Measurements from ENCODE around the gene KCNC3.

KCNC3 gene

DNA sequence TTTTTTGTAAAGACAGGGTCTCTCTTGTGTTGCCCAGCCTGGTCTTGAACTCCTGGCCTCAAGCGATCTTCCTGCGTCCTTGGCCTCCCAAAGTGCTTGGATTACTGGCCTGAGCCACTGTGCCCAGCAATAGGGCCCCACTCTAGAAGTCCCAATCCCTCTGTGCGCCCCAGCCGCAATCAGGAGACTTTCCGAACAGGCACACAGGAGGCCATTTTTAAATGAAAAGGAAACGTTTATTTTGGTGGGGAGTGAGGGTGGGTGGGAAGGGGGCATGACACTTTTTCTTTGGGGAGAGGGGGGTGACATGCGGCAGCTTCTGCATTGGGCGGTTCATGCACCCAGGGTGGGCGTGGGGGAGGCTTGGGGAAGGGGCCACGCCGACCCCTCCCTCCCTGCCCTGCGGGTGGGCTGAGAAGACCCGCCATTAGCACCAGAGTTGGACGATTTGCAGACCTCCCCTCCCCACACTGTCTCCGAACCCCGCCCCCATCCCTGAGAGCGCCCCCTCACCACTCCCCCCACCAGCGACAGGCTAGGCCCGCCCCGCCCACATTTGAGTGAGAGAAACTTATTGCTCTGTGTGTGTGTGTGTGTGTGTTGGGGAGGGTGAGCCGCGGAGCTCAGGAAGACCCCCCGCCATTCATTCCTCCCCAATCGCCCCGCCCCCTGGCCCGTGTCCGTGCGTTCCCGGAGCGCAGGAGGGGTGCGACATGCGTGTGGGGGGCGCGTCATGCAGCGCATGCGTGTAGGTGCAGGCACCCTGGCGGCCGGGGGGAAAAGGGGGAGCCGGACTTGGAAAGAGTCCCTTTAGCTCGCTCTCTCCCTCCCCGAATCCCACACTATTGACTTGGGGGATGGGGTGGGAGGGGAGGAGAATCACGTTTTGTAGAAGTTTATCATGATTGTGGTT lies 17.2 kb downstream of the KCNC3 start:
- no peak for DNase-seq (ENCODE audit: low read depth in 2 of 2)

DNA sequence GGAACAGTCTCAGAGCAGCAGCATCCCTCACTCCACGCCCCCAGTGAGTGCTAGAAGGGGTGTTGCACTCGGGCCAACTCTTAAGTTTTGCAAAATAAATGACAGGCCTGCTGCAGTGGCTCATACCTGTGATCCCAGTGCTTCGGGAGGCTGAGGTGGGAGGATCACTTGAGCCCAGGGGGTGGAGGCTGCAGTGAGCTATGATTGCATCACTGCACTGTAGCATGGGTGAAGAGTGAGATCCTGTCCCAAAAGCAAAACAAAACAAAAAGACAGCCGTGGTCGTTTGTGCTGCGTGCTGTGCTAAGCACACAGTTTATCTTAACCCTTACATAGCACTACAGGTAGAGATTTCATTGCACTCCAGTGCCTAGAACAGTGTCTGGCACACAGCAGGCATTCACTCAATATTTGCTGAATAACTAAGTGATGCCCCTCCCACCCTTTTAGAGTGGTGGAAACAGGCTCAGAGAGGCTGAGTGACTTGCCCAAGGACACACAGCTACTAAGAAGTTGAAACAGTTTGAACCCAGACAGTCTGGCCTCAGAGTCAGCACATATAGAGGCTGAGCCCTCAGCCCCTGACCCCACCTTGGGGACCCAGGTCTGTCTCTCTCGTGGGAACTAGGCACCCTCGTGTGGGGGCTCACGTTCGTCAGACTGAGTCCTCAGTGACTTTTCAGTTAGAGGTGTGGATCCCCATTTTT lies 18.3 kb downstream of the KCNC3 start:
- no peak for DNase-seq (ENCODE audit: low read depth in 2 of 2)

DNA sequence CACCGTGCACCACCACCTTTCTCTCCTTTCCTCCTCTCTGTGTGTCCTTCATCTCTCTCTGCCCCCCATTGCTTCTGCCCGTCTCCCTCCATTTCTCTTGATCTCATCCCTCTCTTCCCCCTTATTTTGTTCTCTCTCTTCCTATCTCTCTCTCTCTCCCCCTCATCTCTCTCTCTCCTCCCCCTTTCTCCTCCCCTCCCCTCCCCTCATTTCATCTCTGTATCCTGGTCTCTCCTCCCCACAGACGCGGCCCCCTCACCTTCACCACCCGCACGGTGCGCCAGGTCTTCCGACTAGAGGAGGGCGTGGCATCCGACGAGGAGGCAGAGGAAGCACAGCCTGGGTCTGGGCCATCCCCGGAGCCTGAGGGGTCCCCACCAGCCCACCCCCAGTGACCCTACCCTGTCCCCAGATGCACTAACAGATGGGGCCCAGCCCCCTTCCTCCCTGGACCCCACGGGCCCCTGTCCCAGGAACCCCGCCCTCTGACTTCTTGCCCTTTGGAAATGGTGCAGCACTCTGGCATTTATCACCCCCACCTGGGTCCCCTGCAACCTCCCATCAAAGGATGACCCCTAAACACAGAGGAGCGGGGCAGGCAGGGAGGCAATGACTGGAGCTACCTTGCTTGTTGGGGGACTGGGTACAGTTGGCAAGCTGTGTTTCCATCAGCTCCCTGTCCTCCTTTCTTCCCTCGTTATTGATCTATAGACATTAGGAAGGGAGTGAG lies 19.6 kb downstream of the KCNC3 start:
- no peak for DNase-seq (ENCODE audit: low read depth in 2 of 2)

DNA sequence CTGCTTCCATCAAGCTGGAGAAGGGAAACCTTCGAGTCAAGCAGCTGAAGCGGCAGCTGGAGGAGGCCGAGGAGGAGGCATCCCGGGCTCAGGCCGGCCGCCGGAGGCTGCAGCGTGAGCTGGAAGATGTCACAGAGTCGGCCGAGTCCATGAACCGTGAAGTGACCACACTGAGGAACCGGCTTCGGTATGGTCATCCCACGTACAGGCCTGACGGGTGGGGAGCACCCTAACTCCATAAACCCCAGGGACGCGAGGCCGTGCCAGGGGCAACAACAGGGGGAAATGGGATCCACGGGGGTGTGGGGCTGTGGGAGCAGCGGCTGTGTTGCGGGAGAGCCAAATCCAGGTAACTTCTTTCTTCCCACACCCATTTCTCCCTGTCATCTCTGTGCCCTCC lies 20.2 kb downstream of the KCNC3 start:
- DNase-seq (ENCODE audit: low read depth in 2 of 2), result no peak

DNA sequence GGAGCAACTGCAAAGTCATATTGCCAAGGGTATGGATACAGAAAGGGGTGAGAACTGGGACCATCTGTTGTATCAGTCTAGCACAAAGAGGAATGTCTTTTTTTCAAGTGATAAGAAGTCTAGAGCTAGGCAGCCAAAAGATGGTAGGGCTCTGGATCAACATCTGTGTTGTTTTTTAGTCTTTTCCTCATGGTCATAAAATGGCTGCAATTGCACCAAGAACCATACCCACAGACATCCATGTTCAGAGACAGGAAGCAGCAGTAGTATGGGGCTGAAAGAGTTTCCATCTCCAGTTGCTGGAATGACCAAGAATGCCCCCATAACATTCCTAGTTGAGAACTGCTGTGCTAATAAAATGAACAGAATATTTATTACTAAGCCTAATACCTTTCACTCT lies 25.6 kb downstream of the KCNC3 start:
- no peak for DNase-seq (ENCODE audit: low read depth in 2 of 2)

DNA sequence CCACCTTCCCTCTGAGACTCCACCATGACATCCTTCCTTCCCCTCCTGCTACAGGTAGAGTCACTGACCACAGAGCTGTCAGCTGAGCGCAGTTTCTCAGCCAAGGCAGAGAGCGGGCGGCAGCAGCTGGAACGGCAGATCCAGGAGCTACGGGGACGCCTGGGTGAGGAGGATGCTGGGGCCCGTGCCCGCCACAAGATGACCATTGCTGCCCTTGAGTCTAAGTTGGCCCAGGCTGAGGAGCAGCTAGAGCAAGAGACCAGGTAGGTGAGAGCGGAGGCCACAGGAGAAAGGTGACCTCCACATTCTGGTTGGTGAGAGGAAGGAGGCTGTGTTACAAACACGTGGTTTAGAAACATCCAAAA lies 27.6 kb downstream of the KCNC3 start:
- DNase-seq (ENCODE audit: low read depth in 2 of 2), result no peak

DNA sequence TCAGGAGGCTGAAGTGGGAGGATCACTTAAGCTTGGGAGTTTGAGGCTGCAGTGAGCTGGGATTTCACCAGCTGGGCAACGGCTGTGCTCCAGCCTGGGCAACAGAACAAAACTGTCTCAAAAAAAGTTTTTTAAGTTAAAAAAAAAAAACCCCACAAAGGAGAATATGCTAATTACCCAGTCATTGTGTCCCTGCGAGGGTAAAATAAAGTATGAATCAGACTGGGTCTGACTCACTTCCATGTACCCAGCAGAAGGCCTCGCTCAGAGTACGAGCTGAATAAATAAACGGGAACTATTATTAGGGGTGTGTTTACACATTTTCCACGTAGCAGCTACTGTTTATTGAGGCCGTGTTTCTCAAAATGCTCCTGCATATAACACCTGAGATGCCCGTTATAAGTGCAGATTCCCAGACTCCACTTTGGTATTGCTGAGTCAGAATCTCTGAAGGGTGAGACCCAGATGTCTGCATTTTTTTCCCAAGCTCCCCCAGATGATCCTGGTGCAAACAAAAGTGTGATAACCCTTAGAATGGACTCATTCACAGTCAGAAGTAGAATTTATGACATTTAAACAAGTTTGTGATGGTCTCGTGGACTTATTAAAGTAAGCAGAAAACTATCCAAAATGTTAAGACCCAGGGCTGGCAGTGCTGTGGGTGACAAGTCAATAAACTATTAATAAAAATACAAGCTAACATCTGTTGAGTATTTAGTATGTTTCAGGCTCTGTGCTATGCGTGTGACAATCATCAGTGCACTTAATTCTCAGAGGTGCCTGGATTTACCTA lies 28.2 kb downstream of the KCNC3 start:
- DNase-seq (ENCODE audit: low read depth in 2 of 2), result no peak

DNA sequence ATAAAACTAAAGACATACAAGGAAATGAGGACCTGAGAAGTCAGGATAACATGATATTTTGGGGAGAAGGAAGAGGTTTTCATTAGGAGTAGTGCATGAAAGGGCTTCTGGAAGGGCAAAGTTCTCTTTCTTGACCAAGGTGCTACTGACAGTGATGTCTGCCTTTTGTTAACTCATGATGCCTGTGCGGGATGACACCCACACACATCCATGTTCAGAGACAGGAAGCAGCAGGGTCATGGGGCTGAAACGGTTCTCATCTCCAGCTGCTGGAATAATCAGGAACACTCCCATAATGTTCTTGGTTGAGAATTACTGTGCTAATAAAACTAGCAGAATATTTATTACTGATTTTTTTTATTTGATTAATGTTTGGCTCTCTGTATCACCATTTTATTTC lies 29.1 kb downstream of the KCNC3 start:
- DNase-seq (ENCODE audit: low read depth in 2 of 2), result no peak

DNA sequence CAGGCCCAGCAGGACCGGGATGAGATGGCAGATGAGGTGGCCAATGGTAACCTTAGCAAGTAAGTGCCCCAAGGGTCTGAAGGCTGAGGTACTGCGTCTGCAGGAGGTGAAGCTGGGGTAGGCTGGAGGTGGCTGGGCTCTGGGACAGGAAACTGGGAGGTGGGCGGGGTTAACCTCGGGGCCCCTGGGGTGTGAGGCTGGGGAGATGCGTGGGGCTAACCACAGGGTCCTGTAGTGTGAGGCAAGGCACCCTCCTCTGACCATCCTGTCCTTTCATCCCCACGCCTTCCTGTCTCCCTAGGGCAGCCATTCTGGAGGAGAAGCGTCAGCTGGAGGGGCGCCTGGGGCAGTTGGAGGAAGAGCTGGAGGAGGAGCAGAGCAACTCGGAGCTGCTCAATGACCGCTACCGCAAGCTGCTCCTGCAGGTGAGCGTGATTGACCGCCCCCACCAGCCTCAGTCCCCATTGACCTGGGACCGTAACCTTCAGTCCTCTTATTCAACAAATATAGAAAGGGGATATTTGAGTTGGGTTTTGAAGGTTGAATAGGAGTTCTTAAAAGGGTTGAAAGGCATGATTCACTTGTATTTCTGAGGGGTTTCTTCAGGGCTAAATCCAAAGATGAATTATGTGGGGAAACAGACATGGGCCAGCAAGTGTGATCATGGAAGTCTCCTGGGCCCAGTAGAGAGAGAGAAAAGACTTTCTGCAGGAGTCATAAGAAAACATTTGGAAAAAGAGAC lies 35.7 kb downstream of the KCNC3 start:
- DNase-seq (ENCODE audit: low read depth in 2 of 2), result no peak

DNA sequence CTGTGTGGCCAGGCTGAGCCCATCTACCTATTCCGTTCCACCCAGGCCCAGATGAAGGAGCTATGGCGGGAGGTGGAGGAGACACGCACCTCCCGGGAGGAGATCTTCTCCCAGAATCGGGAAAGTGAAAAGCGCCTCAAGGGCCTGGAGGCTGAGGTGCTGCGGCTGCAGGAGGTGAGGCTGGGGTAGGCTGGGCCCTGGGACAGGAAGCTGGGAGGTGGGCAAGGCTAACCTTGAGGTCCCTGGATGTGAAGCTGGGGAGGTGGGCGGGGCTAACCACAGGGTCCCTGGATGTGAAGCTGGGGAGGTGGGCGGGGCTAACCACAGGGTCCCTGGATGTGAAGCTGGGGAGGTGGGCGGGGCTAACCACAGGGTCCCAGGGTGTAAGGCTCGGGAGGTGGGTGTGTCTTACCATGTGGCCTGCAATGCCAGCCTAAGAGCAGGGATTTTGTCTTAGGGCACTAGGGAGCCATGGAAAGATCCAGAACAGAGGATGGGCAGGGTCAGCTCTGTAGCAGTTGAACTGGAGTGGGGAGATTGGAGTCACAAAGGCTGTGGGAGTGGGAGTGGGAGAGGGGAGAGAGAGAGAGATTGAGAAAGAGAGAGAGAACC lies 36.9 kb downstream of the KCNC3 start:
- DNase-seq (ENCODE audit: low read depth in 2 of 2), result no peak

DNA sequence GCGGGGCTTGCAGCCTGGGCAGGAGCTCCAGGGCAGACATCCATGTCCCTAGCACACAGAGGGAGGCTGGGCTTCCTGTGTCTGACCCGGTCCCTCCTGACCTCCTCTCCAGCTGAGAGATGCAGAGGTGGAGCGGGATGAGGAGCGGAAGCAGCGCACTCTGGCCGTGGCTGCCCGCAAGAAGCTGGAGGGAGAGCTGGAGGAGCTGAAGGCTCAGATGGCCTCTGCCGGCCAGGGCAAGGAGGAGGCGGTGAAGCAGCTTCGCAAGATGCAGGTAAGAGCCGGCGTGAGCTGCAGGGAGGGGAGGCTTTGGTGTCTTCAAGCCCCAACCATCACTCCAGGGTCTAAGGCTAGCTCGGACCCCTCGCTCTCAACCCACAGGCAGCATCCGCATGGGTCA lies 38.4 kb downstream of the KCNC3 start:
- no peak for DNase-seq (ENCODE audit: low read depth in 2 of 2)

DNA sequence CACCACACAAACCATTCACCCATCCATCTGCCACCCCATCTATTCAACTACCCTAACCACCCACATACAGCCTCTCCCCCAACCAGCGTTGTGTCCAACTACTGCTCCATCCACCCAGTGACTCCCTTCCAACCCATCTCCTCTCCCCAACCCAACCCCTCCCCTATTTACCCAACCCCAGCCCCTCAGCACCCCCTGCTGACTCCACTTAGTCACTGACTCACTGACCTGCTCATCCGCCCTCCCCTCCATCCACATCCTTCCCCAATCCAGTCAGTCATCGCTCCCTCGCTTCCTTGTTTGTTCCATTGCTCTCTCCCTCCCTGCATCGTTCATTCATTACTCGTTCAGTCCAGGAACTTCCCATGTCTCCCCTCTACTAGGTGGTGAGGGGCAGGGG lies 39.2 kb downstream of the KCNC3 start:
- DNase-seq (ENCODE audit: low read depth in 2 of 2), result no peak

DNA sequence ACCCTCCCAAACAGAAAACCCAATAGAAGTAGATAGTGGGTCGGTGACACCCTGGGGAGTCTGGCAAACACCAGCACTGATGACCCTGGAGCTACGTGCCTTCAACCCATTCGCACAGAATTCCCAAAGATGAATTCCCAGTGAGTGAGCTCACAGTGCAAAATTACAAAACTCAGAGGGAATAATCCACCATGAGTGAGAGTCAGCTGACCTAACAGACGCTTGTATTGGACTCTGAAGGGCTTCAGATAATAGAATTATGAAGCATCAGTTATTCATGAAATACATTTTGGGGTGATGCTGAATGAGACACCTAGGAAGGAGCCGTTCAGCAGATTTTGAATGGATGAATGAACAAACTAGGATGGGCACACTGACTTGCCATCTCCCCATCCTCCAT lies 40.2 kb downstream of the KCNC3 start:
- no peak for DNase-seq (ENCODE audit: low read depth in 2 of 2)

DNA sequence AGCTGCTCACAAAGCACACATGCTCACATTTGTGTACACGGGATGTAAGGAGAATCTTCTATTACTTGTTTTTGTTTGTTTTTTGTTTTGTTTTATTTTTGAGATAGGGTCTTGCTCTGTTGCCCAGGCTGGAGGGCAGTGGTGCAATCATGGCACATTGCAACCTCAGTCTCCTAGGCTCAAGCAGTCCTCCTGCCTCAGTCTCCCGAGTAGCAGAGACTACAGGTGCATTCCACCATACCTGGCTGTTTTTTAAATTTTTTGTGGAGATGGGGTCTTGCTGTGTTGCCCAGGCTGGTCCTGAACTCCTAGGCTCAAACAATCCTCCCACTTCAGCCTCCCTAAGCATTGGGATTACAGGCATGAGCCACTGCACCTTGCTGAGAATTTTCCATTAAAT lies 41.8 kb downstream of the KCNC3 start:
- no peak for DNase-seq (ENCODE audit: low read depth in 2 of 2)

DNA sequence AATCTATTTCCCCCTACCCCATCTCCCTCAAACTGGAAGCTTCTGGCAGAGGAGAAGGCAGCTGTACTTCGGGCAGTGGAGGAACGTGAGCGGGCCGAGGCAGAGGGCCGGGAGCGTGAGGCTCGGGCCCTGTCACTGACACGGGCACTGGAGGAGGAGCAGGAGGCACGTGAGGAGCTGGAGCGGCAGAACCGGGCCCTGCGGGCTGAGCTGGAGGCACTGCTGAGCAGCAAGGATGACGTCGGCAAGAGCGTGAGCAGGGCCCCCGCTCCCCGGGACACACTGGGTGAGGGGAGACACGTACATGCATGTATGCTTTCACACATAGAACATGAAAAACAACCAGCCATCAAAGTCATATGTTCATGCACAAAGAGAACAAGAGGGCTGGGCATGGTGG lies 42.7 kb downstream of the KCNC3 start:
- no peak for DNase-seq (ENCODE audit: low read depth in 2 of 2)

DNA sequence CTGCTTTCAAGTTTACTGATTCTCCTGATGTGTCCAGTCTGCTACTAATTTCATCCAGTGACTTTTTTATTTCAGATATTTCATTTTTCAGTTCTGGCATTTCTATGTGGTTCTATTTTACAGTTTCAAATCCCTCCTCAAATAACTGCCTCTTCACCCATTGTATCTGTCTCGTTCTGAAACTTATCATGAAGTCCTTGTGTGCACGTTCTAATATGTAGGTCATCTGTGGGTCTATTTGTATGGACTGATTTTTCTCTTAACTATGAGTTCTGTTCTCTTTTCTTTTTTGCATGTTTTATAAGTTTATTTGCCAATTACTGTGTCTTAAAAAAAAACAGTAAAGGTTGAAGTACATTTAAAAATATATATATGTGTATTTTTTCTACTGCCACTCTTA lies 43.3 kb downstream of the KCNC3 start:
- DNase-seq (ENCODE audit: low read depth in 2 of 2), result no peak

DNA sequence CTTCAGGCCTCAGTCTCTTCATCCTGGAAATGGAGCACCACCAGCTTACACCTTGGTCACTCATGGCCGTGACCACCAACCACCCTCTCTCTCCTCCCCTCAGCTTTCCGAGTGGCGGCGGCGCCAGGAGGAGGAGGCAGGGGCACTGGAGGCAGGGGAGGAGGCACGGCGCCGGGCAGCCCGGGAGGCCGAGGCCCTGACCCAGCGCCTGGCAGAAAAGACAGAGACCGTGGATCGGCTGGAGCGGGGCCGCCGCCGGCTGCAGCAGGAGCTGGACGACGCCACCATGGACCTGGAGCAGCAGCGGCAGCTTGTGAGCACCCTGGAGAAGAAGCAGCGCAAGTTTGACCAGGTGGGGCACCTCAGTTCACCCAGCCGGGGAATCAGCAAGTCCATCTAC lies 47.7 kb downstream of the KCNC3 start:
- no peak for DNase-seq (ENCODE audit: low read depth in 2 of 2)

DNA sequence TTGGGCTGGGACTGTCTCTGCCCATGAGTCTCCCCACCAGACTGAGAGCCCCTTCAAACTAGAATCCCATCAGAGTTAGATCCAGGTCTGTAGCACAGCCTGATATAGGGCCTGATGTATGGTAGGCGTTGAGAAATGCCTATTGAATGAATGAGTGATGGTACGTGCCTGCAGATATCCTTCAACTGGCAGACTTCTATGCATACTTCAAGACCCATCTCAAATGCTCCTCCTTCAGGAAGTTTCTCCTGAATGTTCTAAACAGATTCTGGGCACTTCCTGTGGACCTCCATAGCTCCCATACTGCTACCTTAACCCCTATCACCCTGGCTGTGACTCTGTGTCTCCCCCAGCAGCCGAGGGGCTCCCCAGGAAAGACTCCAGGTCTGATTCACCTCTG lies 48.2 kb downstream of the KCNC3 start:
- DNase-seq (ENCODE audit: low read depth in 2 of 2), result no peak

DNA sequence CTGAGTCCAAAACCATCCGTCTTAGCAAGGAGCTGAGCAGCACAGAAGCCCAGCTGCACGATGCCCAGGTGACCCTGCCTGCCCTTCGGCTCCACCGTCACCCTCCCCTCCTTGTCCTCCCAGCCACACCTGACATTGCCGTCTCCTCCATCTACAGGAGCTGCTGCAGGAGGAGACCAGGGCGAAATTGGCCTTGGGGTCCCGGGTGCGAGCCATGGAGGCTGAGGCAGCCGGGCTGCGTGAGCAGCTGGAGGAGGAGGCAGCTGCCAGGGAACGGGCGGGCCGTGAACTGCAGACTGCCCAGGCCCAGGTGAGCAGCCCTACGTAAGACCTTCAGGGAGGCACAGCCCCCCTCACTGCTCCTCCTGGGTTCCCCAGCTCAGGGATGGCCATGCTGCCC lies 49.1 kb downstream of the KCNC3 start:
- DNase-seq (ENCODE audit: low read depth in 2 of 2), result no peak

DNA sequence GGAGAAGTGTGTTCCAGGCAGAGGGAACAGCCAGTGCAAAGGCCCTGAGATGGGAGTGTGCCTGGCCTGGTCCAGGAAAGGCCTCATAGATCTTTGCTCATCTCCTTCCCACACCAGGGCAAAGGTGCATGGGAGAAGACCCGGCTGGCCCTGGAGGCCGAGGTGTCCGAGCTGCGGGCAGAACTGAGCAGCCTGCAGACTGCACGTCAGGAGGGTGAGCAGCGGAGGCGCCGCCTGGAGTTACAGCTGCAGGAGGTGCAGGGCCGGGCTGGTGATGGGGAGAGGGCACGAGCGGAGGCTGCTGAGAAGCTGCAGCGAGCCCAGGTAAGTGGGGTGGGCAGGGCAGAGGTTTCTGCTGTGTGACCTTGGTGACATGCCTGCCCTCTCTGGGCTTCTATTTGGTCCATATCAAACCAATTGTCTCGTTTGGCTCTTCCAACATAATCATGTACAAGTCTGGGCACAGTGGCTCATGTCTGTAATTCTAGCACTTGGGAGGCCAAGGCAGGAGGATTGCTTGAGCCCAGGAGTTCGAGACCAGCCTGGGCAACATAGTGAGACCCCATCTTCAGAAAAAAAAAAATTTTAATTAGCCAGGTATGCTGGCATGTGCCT lies 51.1 kb downstream of the KCNC3 start:
- DNase-seq (ENCODE audit: low read depth in 2 of 2), result no peak

Measured in activated CD4-positive, alpha-beta T cell treated with anti-CD3 and anti-CD28 coated beads for 24 hours (primary cell).